Gastrocnemius medialis (tissue), 4 donors: ENCODE results near the gene CD248. TPM values are rescaled to one million over a fixed set of nuclear protein-coding genes. Genes with fewer than 3 reads are reported as not detected.

Source experiments
- ATAC-seq, 2 donors: fragments of 150-250 bp; one replicate each; pipeline ENCODE4 v1.9.1; 2016
- DNase-seq, 2 donors: peaks; one replicate each; pipeline ENCODE4 v3.0.0-alpha.2; 2019
- H3K27ac ChIP-seq, 4 donors: fragments of 200-600 bp; sonication (generic); 1 replicate in 1 of 4; 2 replicates in 3 of 4; pipeline ENCODE4 v1.5.1; 2016 to 2018; ENCODE audit warnings: mild to moderate bottlenecking in 2 of 4, moderate library complexity in 1 of 4
- H3K27me3 ChIP-seq, 3 donors: fragments of 200-600 bp; sonication (generic) in 2 of 3; 1 replicate in 1 of 3; 2 replicates in 2 of 3; pipeline versions ENCODE4 v1.5.1 to v1.6.0; 2016 to 2019; ENCODE audit warnings: mild to moderate bottlenecking in 1 of 3, moderate library complexity in 1 of 3
- H3K36me3 ChIP-seq, 2 donors: fragments of 200-600 bp; sonication (generic) in 1 of 2; one replicate each; pipeline ENCODE4 v1.5.1; 2017 to 2018
- H3K4me1 ChIP-seq, 2 donors: fragments of 200-600 bp; sonication (generic) in 1 of 2; one replicate each; pipeline ENCODE4 v1.5.1; 2016 to 2017; ENCODE audit warnings: mild to moderate bottlenecking in 2 of 2
- H3K4me3 ChIP-seq, 4 donors: fragments of 200-600 bp; sonication (generic) in 3 of 4; 1 replicate in 1 of 4; 2 replicates in 3 of 4; pipeline ENCODE4 v1.5.1; 2016 to 2019; ENCODE audit warnings: mild to moderate bottlenecking in 2 of 4
- H3K9me3 ChIP-seq, 3 donors: fragments of 200-600 bp; sonication (generic) in 2 of 3; 1 replicate in 1 of 3; 2 replicates in 2 of 3; pipeline ENCODE4 v1.5.1; 2016 to 2019
- POLR2A ChIP-seq, 2 donors: fragments of 450-650 bp; IDR thresholded peaks; one replicate each; pipeline ENCODE4 v1.6.1; 2017; ENCODE audit warnings: antibody characterized with exemption in 2 of 2, mild to moderate bottlenecking in 2 of 2, moderate library complexity in 2 of 2
- in situ Hi-C, 4 donors: fragments of 200-750 bp; cut with MboI; loops; one replicate each; pipeline versions ENCODE4 v1.15.0 to v1.8.0; 2017; ENCODE audit warnings: low sequenced_read_pairs in 4 of 4
- intact Hi-C: fragments of 100-400 bp; cut with DNase I; formaldehyde crosslinking; loops from one replicate; pipeline ENCODE4 v1.15.1; 2023; ENCODE audit warnings: low total_unique reads
- total RNA-seq, 4 donors: library from RNA; depleted of rRNA; stranded (reverse); fragments of >200 nt; gene quantifications; one replicate each; pipeline versions ENCODE4 v1.1.0 to v1.2.3, GENCODE V29; 2016
- TF ChIP-seq, protein P1 (sequence below), 5 experiments: fragments of 450-650 bp in 3 of 5; fragments of 200-600 bp in 2 of 5; sonication (generic) in 2 of 5; IDR thresholded peaks in 4 of 5; conservative IDR thresholded peaks in 1 of 5; 1 replicate in 4 of 5; 2 replicates in 1 of 5; pipeline ENCODE4 v1.5.1; 2016 to 2019; ENCODE audit warnings: antibody characterized with exemption in 5 of 5, mild to moderate bottlenecking in 3 of 5, moderate library complexity in 3 of 5

CD248 gene
- total RNA-seq, 4 donors from 2014 or later = 0.46 to 4.6 (median 2.8) TPM

GRCh38 chr11:66283461-66284105, 33.3 kb downstream of the CD248 start:
- H3K4me1 ChIP-seq = peaks cover 16 to 28% of the 10 kb centered on the region in 2 donors

GRCh38 chr11:66282468-66283455, 34.1 kb downstream of the CD248 start:
- Histone ChIP-seq H3K9me3 (no peaks in the 10 kb centered on the region), H3K4me3 (no peak overlapping the region), H3K27ac (no peak overlapping the region), H3K27me3 (no peaks in the 10 kb centered on the region), H3K4me1 (peaks cover 10 to 20% of the 10 kb centered on the region in 2 donors), H3K36me3 (peaks cover 0 to 6% of the 10 kb centered on the region in 2 donors)
- in situ Hi-C loops (loop anchor here in 1 of 4 donors (10.0 kb wide), 1 partner anchor 58 kb away; no protein-coding TSS in a partner anchor), intact Hi-C loops (loop anchor here (1.0 kb wide), 1 partner anchor 60 kb away; no protein-coding TSS in a partner anchor)
- ATAC-seq (peak; percentile 84 to 85), DNase-seq (peak; percentile 84 to 92)
- no peak for TF ChIP-seq POLR2A (IDR thresholded peaks at IDR 0.05)
- TF ChIP-seq, protein P1, sequence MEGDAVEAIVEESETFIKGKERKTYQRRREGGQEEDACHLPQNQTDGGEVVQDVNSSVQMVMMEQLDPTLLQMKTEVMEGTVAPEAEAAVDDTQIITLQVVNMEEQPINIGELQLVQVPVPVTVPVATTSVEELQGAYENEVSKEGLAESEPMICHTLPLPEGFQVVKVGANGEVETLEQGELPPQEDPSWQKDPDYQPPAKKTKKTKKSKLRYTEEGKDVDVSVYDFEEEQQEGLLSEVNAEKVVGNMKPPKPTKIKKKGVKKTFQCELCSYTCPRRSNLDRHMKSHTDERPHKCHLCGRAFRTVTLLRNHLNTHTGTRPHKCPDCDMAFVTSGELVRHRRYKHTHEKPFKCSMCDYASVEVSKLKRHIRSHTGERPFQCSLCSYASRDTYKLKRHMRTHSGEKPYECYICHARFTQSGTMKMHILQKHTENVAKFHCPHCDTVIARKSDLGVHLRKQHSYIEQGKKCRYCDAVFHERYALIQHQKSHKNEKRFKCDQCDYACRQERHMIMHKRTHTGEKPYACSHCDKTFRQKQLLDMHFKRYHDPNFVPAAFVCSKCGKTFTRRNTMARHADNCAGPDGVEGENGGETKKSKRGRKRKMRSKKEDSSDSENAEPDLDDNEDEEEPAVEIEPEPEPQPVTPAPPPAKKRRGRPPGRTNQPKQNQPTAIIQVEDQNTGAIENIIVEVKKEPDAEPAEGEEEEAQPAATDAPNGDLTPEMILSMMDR (IDR thresholded peaks at IDR 0.05 in 4 of 5, conservative IDR thresholded peaks at IDR 0.05 in 1 of 5) = peak; percentile 95 to 99 (median 98)

More at GRCh38 chr11:66283461-66284105, 33.3 kb downstream of the CD248 start:
- ATAC-seq = no peak
- no peak for DNase-seq
- TF ChIP-seq POLR2A (IDR thresholded peaks at IDR 0.05) = no peak
- TF ChIP-seq, protein P1 (IDR thresholded peaks at IDR 0.05 in 4 of 5, conservative IDR thresholded peaks at IDR 0.05 in 1 of 5) = no peak
- in situ Hi-C loops (loop anchor here in 1 of 4 donors (10.0 kb wide), 1 partner anchor 59 kb away; no protein-coding TSS in a partner anchor), intact Hi-C loops (no loop called here)
- no peaks in the 10 kb centered on the region for H3K9me3 ChIP-seq
- H3K27ac ChIP-seq = no peak overlapping the region
- peaks cover 0 to 6% of the 10 kb centered on the region in 2 donors for H3K36me3 ChIP-seq
- H3K4me3 ChIP-seq = no peak overlapping the region
- H3K27me3 ChIP-seq = no peaks in the 10 kb centered on the region

DNA sequence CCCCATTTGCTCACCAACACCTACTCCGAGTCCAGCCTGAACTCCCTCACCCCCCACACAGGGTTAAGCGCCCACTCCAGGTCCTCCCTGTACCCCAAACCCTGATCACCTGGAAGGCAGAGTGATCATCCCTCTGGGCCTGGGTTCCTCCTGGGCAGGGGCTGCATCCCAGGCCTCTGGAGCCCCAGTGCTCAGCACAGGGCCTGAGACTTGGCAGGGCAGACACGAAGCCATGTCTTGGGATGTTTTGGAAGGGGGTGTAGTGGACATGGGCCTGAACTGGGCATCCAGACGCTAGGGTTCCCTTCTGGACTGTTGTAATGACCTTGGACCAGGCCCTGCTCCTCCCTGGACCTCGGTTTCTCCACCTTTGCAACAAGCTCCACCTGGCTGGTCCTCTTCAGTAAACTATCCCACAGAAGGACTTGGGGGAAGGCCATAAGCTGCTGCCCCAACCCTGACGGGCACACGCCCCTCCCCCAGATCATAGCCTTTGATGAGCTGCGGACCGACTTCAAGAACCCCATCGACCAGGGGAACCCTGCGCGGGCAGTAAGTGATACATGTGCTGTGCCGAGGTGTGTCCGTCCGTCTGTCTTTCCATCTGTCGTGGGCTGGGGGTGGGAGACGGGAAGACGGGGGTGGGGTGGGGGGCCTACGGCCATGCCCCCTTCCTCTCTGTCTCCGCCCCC, 34.9 kb downstream of the CD248 start:
- no peak for DNase-seq
- Histone ChIP-seq H3K36me3 (peaks cover 0 to 6% of the 10 kb centered on the region in 2 donors), H3K27ac (no peak overlapping the region), H3K4me3 (no peak overlapping the region), H3K9me3 (no peaks in the 10 kb centered on the region), H3K27me3 (no peaks in the 10 kb centered on the region), H3K4me1 (peaks cover 11 to 13% of the 10 kb centered on the region in 2 donors)
- intact Hi-C loops = loop anchor here (1.0 kb wide), 1 partner anchor 60 kb away; no protein-coding TSS in a partner anchor
- in situ Hi-C loops = loop anchor here in 1 of 4 donors (10.0 kb wide), 1 partner anchor 57 kb away; no protein-coding TSS in a partner anchor
- TF ChIP-seq, protein P1 (IDR thresholded peaks at IDR 0.05 in 4 of 5, conservative IDR thresholded peaks at IDR 0.05 in 1 of 5) = no peak
- TF ChIP-seq POLR2A (IDR thresholded peaks at IDR 0.05) = no peak
- ATAC-seq = no peak

- Histone ChIP-seq H3K36me3 (peaks cover 0 to 8% of the 10 kb centered on the region in 2 donors), H3K4me3 (no peak overlapping the region), H3K4me1 (peaks cover 10% of the 10 kb centered on the region in 2 donors), H3K27me3 (no peaks in the 10 kb centered on the region), H3K27ac (no peak overlapping the region), H3K9me3 (no peaks in the 10 kb centered on the region)
- intact Hi-C loops = no loop called here
- in situ Hi-C loops = loop anchor here in 1 of 4 donors (10.0 kb wide), 1 partner anchor 56 kb away; no protein-coding TSS in a partner anchor
- no peak for DNase-seq
- ATAC-seq = no peak
- no peak for TF ChIP-seq POLR2A (IDR thresholded peaks at IDR 0.05)
- TF ChIP-seq, protein P1 (IDR thresholded peaks at IDR 0.05 in 4 of 5, conservative IDR thresholded peaks at IDR 0.05 in 1 of 5) = no peak
Observed at GRCh38 chr11:66281001-66281400, 35.8 kb downstream of the CD248 start.
